Measurements from ENCODE around the gene IMPA2.

The IMPA2 gene

GRCh38 chr18:12046751-12047335 lies 65.5 kb downstream of the IMPA2 start:
- no peaks in the 10 kb centered on the region for H3K9me3 ChIP-seq (ENCODE audit: low read length)
- no peak overlapping the region for H2AFZ ChIP-seq (ENCODE audit: low read depth, low read length)
- H3K27me3 ChIP-seq (ENCODE audit: insufficient read depth, low read length), result peaks cover 11% of the 10 kb centered on the region
- H3K4me3 ChIP-seq (ENCODE audit: low read length), result no peak overlapping the region
- peaks cover 5% of the 10 kb centered on the region for H3K4me1 ChIP-seq (ENCODE audit: insufficient read depth, low read length)
- no peaks in the 10 kb centered on the region for H3K36me3 ChIP-seq (ENCODE audit: insufficient read depth, low read length)

- Histone ChIP-seq H3K9me3 (ENCODE audit: low read length) (no peaks in the 10 kb centered on the region), H3K36me3 (ENCODE audit: insufficient read depth, low read length) (no peaks in the 10 kb centered on the region), H3K27me3 (ENCODE audit: insufficient read depth, low read length) (peaks cover 18% of the 10 kb centered on the region), H2AFZ (ENCODE audit: low read depth, low read length) (no peak overlapping the region), H3K4me1 (ENCODE audit: insufficient read depth, low read length) (peaks cover 5% of the 10 kb centered on the region), H3K4me3 (ENCODE audit: low read length) (no peak overlapping the region)
Measured at GRCh38 chr18:12048010-12048826, 66.9 kb downstream of the IMPA2 start.

GRCh38 chr18:12048827-12049175 lies 67.5 kb downstream of the IMPA2 start:
- Histone ChIP-seq H3K4me1 (ENCODE audit: insufficient read depth, low read length) (peaks cover 4% of the 10 kb centered on the region), H2AFZ (ENCODE audit: low read depth, low read length) (no peak overlapping the region), H3K4me3 (ENCODE audit: low read length) (no peak overlapping the region), H3K36me3 (ENCODE audit: insufficient read depth, low read length) (no peaks in the 10 kb centered on the region), H3K27me3 (ENCODE audit: insufficient read depth, low read length) (peaks cover 18% of the 10 kb centered on the region), H3K9me3 (ENCODE audit: low read length) (no peaks in the 10 kb centered on the region)

- Histone ChIP-seq H3K27me3 (ENCODE audit: insufficient read depth, low read length) (peaks cover 13% of the 10 kb centered on the region), H3K9me3 (ENCODE audit: low read length) (no peaks in the 10 kb centered on the region)
Measured at GRCh38 chr18:12049978-12050811, 68.9 kb downstream of the IMPA2 start.

GRCh38 chr18:12052866-12053265 lies 71.6 kb downstream of the IMPA2 start:
- no peak overlapping the region for H2AFZ ChIP-seq (ENCODE audit: low read depth, low read length)
- H3K4me3 ChIP-seq (ENCODE audit: low read length), result no peak overlapping the region
- no peaks in the 10 kb centered on the region for H3K9me3 ChIP-seq (ENCODE audit: low read length)
- H3K36me3 ChIP-seq (ENCODE audit: insufficient read depth, low read length), result no peaks in the 10 kb centered on the region
- peaks cover 13% of the 10 kb centered on the region for H3K27me3 ChIP-seq (ENCODE audit: insufficient read depth, low read length)
- no peaks in the 10 kb centered on the region for H3K4me1 ChIP-seq (ENCODE audit: insufficient read depth, low read length)

More at GRCh38 chr18:12049978-12050811, 68.9 kb downstream of the IMPA2 start:
- no peak overlapping the region for H2AFZ ChIP-seq (ENCODE audit: low read depth, low read length)
- H3K36me3 ChIP-seq (ENCODE audit: insufficient read depth, low read length), result no peaks in the 10 kb centered on the region
- H3K4me1 ChIP-seq (ENCODE audit: insufficient read depth, low read length), result no peaks in the 10 kb centered on the region
- H3K4me3 ChIP-seq (ENCODE audit: low read length), result no peak overlapping the region

- no peaks in the 10 kb centered on the region for H3K4me1 ChIP-seq (ENCODE audit: insufficient read depth, low read length)
- H3K27me3 ChIP-seq (ENCODE audit: insufficient read depth, low read length), result peaks cover 13% of the 10 kb centered on the region
- H3K36me3 ChIP-seq (ENCODE audit: insufficient read depth, low read length), result no peaks in the 10 kb centered on the region
- H3K4me3 ChIP-seq (ENCODE audit: low read length), result no peak overlapping the region
- H2AFZ ChIP-seq (ENCODE audit: low read depth, low read length), result no peak overlapping the region
- H3K9me3 ChIP-seq (ENCODE audit: low read length), result no peaks in the 10 kb centered on the region
Measured at GRCh38 chr18:12053289-12053688, 72.0 kb downstream of the IMPA2 start.

- H3K36me3 ChIP-seq (ENCODE audit: insufficient read depth, low read length), result no peaks in the 10 kb centered on the region
- H3K4me1 ChIP-seq (ENCODE audit: insufficient read depth, low read length), result no peaks in the 10 kb centered on the region
- peaks cover 7% of the 10 kb centered on the region for H3K27me3 ChIP-seq (ENCODE audit: insufficient read depth, low read length)
- no peaks in the 10 kb centered on the region for H3K9me3 ChIP-seq (ENCODE audit: low read length)
- no peak overlapping the region for H2AFZ ChIP-seq (ENCODE audit: low read depth, low read length)
- H3K4me3 ChIP-seq (ENCODE audit: low read length), result no peak overlapping the region
Measured at GRCh38 chr18:12056034-12056883, 75.0 kb downstream of the IMPA2 start.

GRCh38 chr18:12056884-12057402 lies 75.6 kb downstream of the IMPA2 start:
- Histone ChIP-seq H3K9me3 (ENCODE audit: low read length) (no peaks in the 10 kb centered on the region), H3K4me3 (ENCODE audit: low read length) (no peak overlapping the region), H3K36me3 (ENCODE audit: insufficient read depth, low read length) (no peaks in the 10 kb centered on the region), H3K27me3 (ENCODE audit: insufficient read depth, low read length) (peaks cover 7% of the 10 kb centered on the region), H3K4me1 (ENCODE audit: insufficient read depth, low read length) (no peaks in the 10 kb centered on the region), H2AFZ (ENCODE audit: low read depth, low read length) (no peak overlapping the region)

GRCh38 chr18:12057419-12058039 lies 76.2 kb downstream of the IMPA2 start:
- no peaks in the 10 kb centered on the region for H3K36me3 ChIP-seq (ENCODE audit: insufficient read depth, low read length)
- no peak overlapping the region for H3K4me3 ChIP-seq (ENCODE audit: low read length)
- no peaks in the 10 kb centered on the region for H3K4me1 ChIP-seq (ENCODE audit: insufficient read depth, low read length)
- no peak overlapping the region for H2AFZ ChIP-seq (ENCODE audit: low read depth, low read length)
- H3K9me3 ChIP-seq (ENCODE audit: low read length), result no peaks in the 10 kb centered on the region
- peaks cover 6% of the 10 kb centered on the region for H3K27me3 ChIP-seq (ENCODE audit: insufficient read depth, low read length)

- no peaks in the 10 kb centered on the region for H3K36me3 ChIP-seq (ENCODE audit: insufficient read depth, low read length)
- no peaks in the 10 kb centered on the region for H3K4me1 ChIP-seq (ENCODE audit: insufficient read depth, low read length)
- no peak overlapping the region for H3K4me3 ChIP-seq (ENCODE audit: low read length)
- H2AFZ ChIP-seq (ENCODE audit: low read depth, low read length), result no peak overlapping the region
- no peaks in the 10 kb centered on the region for H3K9me3 ChIP-seq (ENCODE audit: low read length)
- H3K27me3 ChIP-seq (ENCODE audit: insufficient read depth, low read length), result no peaks in the 10 kb centered on the region
Measured at GRCh38 chr18:12059334-12060181, 78.3 kb downstream of the IMPA2 start.

GRCh38 chr18:12060182-12060870 lies 79.0 kb downstream of the IMPA2 start:
- Histone ChIP-seq H2AFZ (ENCODE audit: low read depth, low read length) (no peak overlapping the region), H3K4me3 (ENCODE audit: low read length) (no peak overlapping the region), H3K27me3 (ENCODE audit: insufficient read depth, low read length) (no peaks in the 10 kb centered on the region), H3K4me1 (ENCODE audit: insufficient read depth, low read length) (no peaks in the 10 kb centered on the region), H3K9me3 (ENCODE audit: low read length) (no peaks in the 10 kb centered on the region), H3K36me3 (ENCODE audit: insufficient read depth, low read length) (no peaks in the 10 kb centered on the region)

All from neuron (in vitro differentiated cells).